OCI-LY3 (cell line): Measurements from ENCODE around the gene CNTNAP2.

Experiments
- CTCF ChIP-seq: fragments of 200-600, 300-600 bp; sonication (generic); IDR thresholded peaks from 2 replicates; pipeline ENCODE4 v1.5.1; 2014; ENCODE audit warnings: antibody characterized with exemption, low read length, low read depth
- EZH2phosphoT487 ChIP-seq: fragments of 200-600 bp; shearing (Covaris generic); IDR thresholded peaks from 2 replicates; pipeline ENCODE4 v1.6.1; 2018; ENCODE audit warnings: antibody characterized with exemption, mixed run types, low read depth

GRCh38 chr7:146115851-146116520 is 615 bp upstream of the CNTNAP2 start:
- TF ChIP-seq CTCF (no peak), EZH2phosphoT487 (no peak)
